MM.1S (cell line): Measurements from ENCODE around the gene TTLL10.

Source experiments
- CTCF ChIP-seq: fragments of 300-600 bp; sonication (generic); IDR thresholded peaks from 2 replicates; pipeline ENCODE4 v1.5.1; 2016; ENCODE audit warnings: antibody characterized with exemption, low read length, mixed read lengths
- EZH2 ChIP-seq: fragments of 300-600 bp; sonication (generic); optimal IDR thresholded peaks from 2 replicates; pipeline ENCODE3; 2017; ENCODE audit warnings: low read depth, mild to moderate bottlenecking, antibody characterized with exemption, low read length, mixed read lengths
- EZH2phosphoT487 ChIP-seq: fragments of 300-600 bp; sonication (generic); IDR thresholded peaks from 2 replicates; pipeline ENCODE4 v1.6.1; 2018; ENCODE audit warnings: antibody characterized with exemption, low read length

- TF ChIP-seq CTCF = no peak
- no peak for TF ChIP-seq EZH2
- TF ChIP-seq EZH2phosphoT487 = no peak
These were observed 22.9 kb downstream of the TTLL10 start for GRCh38 chr1:1196431-1197187.
